GM19043 (cell line): ENCODE measurements around the gene UCHL3.
A peak's percentile ranks its signal among the peaks of the same experiment; 100 is the strongest.

ENCODE experiments used
- ATAC-seq: cut with Tn5 transposase; IDR thresholded peaks from one replicate; pipeline ENCODE4 v1.9.1; 2021; ENCODE audit warnings: low read depth; ENCODE audit not compliant: unreplicated experiment

UCHL3 gene

DNA sequence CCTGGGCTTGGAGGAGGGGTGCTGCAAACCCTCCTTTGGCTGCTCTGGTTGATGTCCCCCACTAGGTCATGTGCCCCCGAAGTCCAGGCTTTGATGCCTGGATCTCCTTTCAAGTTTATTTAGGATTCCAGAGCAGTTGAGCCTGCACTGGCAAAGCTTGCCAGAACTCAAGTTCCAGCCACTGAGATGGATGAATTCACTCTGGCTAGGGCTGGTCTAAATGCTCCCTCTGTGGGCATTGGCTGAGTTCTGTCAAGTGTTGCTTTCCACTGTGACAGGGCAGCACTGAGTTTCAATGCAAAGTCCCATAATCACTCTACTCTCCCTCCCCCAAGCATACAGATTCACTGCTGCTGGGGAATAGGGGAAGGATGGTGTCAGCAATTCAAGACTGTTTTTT is 68.7 kb downstream of the UCHL3 start:
- ATAC-seq = no peak

DNA sequence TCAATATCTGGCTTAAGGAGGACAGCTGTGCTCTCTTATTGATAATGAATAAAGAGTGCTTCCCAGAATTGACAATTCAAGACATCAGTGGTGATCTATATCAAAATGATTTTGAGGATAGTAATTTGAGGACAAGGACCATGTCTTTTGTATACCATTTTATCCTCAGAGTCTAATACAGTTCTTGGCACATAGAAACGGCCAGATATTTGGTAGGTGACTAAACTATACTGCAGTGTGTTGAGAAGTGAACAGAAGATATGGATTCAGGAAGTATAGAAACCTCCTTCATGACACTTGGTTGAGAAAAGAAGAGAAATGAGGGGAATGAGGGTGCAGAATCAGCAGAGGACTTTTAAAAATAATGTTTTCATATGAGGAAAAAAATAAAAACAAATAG is 70.4 kb downstream of the UCHL3 start:
- no peak for ATAC-seq

DNA sequence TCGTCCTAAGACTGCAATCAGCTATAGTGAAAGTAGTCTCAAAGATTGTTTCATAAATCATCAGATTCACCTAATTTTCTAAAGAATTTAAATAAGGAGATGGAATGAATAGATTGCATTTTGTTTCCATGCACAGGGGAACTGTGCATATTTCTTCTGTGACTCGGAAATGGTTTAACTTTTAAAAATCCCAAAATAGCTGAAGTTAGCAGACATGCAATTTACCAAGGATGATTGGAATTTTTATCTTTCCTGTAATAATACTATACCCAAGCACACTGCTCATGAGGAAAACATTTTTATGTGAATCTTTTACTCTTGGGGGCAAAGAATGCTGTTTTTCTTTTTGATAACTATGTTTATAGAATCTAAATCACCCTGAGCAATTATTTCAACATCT is 71.6 kb downstream of the UCHL3 start:
- ATAC-seq = no peak

DNA sequence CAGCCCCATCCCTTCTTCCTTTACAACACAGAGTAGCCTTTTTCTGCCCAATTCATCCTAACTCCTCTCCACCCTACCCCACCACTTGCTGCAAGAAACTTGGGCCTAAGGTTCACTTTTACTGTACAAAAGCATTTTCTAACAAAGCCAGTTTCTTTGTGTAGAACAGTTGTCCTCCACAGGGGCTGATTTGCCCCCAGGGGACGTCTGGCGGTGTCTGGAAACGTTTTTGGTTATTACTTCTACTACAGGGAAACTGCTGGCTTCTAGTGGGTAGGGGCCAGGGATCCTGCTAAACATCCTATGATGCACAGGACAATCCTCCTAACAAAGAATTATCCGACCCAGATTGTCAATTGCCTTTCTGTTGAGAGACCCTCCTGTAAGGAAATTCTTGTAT is 79.2 kb downstream of the UCHL3 start:
- no peak for ATAC-seq

DNA sequence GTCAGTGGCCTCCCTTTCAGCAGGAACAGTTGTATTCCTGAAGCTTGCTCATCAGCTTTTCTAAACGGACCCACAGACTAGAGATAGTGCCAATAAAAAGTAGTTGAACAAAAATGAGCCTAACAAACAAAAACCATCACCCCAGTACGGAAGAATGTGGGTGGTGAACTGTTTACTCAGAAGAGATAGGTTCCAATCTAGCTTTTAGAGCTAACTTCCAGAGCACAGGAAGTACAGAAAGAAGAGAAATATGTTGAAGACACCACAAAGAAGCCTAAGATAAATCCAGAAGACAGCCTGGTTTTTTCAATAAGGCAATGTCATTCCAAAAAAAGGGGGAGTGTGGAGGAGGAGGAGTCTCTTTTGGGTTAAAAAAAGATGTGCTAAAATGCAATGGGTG is 83.7 kb downstream of the UCHL3 start:
- ATAC-seq = no peak

DNA sequence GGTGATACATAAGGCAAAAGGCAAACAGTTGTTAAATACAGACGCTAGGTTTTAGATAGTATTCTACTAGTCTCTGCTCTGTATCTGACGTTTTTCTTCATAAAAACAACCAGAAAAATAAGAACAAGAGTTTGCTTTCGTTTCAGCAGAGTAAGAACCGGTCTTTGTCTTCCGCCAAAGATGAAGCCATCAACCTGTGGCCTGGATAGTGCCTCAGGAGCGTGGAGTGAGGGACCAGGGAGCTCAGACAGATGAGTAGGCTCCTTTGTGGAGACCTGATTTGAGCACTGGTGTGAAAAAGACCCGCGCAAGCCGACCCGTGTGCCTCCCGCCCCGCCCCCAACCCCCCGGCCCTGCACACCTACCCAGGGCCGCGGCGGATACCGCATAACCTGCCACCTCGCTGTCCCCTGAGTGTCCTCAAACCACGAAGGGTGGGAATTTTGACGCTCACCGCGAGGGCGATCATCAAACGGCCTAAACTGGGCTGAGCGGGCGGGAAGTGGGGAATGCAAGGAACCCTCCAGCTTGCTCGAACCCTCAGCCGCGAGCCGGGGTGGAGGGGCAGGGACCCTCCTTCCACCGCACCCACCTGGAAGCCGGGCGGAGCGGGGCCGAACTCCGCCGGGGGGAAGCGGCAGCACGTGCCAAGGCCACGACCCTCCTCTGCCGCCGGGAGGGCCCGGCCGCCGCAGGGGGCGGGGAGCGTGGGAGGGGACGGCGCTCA is 85.7 kb downstream of the UCHL3 start:
- no peak for ATAC-seq

DNA sequence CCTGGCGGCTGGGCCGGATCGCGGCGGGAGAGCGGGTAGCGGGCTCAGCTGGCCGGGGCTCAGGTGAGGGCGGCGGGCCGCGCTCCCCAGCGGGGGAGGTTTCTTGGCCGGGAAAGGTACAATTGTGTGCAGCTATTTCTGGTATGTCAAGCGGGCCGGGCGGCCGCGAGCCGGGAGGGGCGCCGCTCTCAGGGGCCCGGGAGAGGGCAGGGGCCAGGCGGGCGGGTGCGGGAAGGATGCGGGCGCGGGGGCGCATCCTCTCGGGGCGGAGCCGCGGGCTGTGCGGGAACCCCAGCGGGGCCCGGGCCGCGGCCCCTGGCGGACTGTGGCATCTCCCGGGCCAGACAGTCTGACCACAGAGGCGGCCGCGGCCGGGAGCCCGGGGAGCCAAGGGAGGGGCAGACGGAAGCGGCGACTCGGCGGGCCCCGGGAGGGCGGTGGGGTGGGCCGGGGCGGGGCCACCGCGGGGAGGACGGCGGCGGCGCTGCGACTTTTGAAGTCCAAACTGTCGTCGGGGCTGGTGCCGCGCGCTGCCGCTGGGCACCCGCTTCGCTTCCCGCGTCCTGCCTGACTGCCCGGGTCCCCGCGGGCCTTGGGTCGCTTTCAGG is 86.3 kb downstream of the UCHL3 start, which contains the start of gene LMO7:
Gene LMO7, plus strand, starts transcription at position 503 of the 608 bp plus-strand sequence. CDS start 328 bp downstream, outside the sequence.
- ATAC-seq = peak; percentile 59

DNA sequence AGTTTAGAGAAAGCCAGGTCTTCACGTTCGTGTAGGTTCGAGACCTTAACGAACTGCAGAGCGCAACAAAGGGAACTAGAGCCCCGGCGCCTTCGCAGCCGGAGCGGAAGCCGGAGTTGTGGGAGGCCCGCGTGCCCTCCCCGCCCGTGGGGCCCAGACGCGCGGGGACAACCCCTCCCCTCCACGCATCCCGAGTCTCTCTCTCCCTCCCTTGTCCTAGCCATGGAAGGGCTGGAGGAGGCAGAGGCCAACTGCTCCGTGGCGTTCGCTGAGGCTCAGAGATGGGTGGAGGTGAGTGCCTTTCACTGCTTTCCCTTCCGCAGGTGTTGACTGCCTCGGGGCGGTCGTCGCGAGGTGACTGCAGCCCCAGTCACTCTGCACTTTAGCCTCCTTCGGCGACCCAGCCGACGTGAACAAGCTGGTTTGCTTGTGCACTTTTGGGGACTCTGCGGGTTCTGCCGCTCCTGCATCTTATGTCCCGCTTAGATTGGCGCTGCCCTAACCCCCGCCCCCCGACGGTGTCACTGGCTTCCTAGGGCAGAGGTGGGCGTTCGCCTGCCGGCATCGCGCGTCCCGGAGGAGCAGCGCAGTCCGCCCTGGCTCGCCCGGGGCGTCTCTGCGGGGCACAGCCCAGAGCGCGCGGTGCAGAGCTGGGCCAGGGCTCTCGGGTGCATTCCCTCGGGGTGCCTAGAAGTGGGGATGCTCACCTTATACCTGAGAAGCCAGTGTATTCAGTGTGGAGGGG is 87.0 kb downstream of the UCHL3 start:
- peak; percentile 48 for ATAC-seq

DNA sequence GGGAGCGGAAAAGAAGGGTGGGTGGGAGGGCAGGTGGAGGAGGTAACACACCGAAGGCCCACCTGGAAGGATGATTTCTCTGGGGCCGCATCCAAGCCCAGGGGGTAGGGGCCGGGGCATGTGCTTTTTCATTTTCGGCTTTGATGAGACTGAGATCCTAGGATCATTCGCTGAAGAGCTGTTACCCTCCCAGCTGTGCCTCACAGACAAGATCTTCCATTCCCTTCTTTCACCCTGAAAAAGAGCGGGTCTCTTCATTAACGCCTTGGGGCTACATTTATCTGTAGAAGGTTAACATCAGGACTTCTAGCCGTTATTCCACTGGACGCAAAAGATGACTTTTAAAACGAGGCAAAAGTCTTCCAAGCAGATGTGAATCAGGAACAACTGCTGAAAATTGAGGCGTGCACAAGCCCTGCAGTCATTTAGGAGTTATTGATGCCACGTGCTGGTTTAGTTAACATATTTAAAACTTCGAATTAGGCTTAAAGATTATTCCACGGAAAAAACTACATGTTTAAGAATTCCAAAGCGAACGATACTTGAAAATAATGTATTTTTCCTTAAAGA is 87.7 kb downstream of the UCHL3 start:
- no peak for ATAC-seq

DNA sequence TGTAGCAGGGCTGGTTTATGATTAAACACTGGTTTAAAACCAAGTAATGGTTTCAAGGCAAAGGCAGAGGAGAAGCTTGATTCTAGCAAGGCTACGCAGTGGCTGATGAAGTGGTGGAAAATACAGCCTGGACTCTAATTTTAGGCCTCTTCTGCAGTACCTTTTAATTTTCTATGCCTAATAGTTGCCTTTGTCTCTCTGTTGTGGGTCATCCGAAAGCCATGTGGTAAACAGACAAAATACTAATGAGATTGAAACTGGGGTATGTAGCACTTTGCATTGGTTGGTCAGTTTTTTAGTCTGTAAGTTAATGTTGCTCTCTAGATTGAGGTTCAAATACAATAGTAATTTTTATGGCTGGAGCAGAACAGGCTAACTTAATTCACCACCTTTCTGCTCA is 89.9 kb downstream of the UCHL3 start:
- ATAC-seq = no peak

DNA sequence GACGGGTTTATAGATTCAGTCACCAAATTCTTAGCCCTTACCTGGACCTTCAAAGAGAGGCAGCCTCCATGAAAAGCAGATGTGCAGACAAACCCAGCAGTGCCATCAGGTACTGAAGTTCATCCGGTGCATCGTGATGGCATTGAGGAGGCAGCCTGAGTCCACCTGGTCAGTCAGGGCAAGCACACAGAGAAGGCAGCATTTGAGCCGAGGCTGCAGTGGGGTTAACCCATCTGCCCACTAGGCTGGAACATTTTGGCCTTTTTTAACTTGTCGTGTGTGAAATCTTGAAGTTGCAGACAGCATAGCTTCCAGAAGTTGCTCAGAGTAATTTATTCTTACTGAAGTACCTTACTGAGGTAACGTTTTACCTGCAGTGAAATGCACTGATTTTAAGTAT is 91.4 kb downstream of the UCHL3 start:
- no peak for ATAC-seq

DNA sequence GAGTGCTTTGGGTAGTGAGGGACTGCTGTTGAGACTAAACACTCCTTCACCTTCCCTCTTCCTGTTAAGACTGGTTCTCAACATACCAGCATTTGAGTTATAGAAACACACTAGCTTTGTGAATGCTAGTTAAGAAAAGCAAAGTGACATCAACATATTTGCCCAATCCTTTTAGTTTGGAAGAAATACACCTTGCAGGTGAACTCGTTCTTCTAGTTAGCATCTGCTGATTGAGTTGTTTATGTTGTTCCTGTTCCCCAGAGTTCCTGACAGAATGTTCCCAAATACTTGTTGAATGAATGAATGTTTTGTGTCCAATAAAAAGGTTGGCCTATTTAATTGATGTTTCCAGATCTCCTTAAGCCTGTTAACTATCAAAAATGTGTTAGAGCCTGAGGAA is 93.6 kb downstream of the UCHL3 start:
- no peak for ATAC-seq

DNA sequence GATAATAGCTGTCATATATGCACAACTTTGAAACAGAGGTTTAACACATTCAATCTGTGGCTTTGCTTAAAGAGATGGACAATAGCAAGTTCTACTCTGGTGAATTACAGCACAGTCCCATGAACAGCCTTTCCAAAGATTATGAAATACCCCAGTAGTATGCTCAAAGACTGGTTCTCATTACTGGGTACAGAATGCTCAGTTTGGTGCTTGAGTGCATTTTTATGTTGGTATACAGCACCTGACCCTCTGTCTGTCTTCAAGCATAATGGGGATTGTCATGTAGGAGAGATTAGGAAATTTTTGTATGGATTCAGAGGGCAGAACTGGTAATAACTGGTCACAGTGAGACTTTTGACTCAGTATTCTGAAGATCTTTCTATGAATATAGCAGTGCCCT is 94.1 kb downstream of the UCHL3 start:
- ATAC-seq = no peak

DNA sequence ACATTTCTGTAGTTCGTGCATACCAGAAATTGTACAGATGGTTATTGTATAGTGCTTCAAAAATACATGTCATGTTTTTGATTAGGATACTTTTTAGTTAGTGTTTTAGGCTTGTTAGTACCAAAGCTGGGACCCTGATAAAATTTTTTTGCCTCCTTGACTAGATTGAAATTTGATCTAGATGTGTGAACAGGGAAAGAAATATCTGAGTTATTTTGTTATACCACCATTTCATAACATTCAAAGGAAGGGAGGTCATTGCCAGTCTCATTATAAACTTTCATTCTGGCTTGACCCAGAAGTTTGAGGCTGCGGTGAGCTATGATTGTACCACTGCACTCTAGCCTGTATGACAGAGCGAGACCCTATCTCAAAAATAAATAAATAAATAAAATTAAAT is 95.5 kb downstream of the UCHL3 start:
- no peak for ATAC-seq

DNA sequence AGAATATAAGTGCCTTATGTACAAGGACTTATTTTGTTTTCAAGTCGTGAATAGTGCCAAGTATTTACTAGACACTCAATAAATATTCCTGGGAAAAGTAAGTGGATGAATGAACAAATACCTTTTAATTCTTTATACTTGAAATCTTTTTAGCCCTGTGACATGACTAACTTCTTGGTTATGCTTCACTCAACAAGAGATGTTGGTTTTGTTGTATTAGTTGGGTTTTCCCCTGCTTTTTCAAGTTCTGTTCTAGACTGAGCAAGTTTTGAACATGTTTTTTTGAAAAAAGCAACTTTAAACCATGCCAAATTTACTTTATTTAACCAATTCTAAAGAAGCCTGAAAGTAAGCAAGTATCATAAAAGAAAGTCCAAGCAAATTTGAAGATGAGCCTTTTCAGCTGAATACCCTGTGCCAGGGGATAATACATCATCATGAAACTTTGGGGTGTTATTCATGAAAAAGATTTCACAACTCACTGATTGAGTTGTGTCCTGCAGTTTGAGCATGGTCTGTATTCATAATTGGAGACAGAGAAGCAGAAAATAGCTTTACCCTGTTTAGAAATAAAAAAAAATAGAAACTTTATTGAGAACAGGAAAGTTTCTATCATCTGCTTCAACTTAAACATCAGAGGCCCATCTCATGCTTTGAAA is 97.7 kb downstream of the UCHL3 start:
- ATAC-seq = peak; percentile 82

DNA sequence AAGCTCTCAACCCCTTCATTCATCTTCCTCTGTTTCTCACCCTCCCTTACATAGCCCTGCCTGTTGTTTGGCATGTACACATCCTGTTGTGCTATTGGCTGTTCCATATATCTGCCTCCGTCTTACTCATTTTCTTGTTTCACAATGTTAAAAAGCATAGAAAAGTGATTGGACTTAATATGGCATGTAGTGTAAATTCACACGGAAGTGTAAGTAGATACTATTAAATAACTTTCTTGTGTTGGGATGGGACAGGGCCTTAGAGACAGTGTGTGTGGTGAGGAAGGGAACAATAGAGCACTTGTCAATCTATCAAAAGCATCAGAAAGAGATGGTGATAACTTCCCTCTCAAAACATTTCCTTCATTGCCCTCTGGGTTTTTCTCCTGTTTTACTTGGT is 98.9 kb downstream of the UCHL3 start:
- ATAC-seq = no peak

DNA sequence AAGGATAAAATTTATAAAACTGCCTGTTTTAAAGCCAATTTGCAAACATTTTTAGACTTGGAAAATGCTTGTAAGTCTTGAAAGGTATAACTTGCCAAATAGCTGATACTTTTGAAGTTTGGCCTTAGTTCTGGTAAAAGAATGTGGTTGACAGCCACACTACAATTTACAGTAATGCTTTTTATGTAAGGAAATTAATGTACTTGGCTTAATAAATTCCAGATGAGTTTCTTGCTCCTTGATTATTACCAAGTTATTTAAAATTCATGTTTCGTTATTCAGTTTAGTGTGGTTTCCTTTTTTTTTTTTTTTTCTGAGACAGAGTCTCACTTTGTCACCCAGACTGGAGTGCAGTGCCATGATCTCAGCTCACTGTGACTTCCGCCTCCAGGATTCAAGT is 101.4 kb downstream of the UCHL3 start:
- ATAC-seq = no peak

DNA sequence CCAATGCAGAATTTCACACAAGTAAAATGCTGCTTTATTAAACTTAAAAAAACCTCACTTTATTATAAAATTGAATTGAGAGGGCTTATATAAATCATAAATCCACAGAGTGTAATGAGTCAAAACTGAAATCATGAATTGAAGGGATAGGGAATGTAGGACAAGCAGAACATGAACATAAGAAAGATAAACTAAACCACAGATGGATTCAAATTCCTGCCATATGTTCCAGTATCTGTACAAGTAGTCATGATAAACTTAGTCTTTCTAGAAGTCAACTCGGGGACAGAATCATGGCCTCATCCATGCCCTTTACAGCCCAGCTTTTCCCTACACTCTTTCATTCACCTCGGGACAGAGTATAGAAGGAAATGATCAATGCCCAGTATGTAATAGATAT is 103.1 kb downstream of the UCHL3 start:
- ATAC-seq = no peak
